PC-3 (cell line): ENCODE results near the gene ATP5PB. TPM values are rescaled to one million over a fixed set of nuclear protein-coding genes. Genes with fewer than 3 reads are reported as not detected.

Experiments
- ATAC-seq: fragments of 200-7000 bp; cut with Tn5 transposase; 2 replicates; pipeline ENCODE4 v1.9.1; 2020; ENCODE audit warnings: mild to moderate bottlenecking, moderate library complexity
- BruUV-seq: library from RNA; stranded (reverse); fragments of 400-500 nt; replicated peaks from 2 replicates; lab custom pipeline; 2021; lab: Mats Ljungman, UMichigan
- CTCF ChIA-PET: fragments of 300-600 bp; sonication (Branson Sonifier 250); formaldehyde crosslinking; loops from one replicate; lab custom pipeline; 2022; ENCODE audit warnings: antibody characterized with exemption; lab: Charles Lee
- POLR2A ChIA-PET: fragments of 300-600 bp; sonication (Branson Sonifier 250); formaldehyde crosslinking; loops from one replicate; lab custom pipeline; 2022; ENCODE audit warnings: antibody characterized with exemption; ENCODE audit not compliant: unreplicated experiment; lab: Charles Lee
- DNase-seq: peaks from one replicate; pipeline ENCODE4 v3.0.0-alpha.2; 2015
- H2AFZ ChIP-seq: fragments of 300-600 bp; sonication (generic); 2 replicates; pipeline ENCODE4 v1.6.0; 2016; ENCODE audit warnings: antibody characterized with exemption, low read length
- H3F3A ChIP-seq: fragments of 300-600 bp; sonication (generic); one replicate; pipeline ENCODE4 v1.6.0; 2017; ENCODE audit warnings: antibody characterized with exemption, low read length, control low read depth, mild to moderate bottlenecking; ENCODE audit not compliant: unreplicated experiment
- H3K27ac ChIP-seq: fragments of 300-600 bp; sonication (generic); 2 replicates; pipeline ENCODE4 v1.5.1; 2016; ENCODE audit warnings: mild to moderate bottlenecking, low read length
- H3K27me3 ChIP-seq: fragments of 300-600 bp; sonication (generic); 2 replicates; pipeline ENCODE4 v1.6.1; 2016; ENCODE audit warnings: low read length, mixed read lengths
- H3K36me3 ChIP-seq: fragments of 300-600 bp; sonication (generic); 2 replicates; pipeline ENCODE4 v1.6.1; 2016; ENCODE audit warnings: low read depth, mixed run types, low read length, mixed read lengths
- H3K4me1 ChIP-seq: fragments of 300-600 bp; sonication (generic); 2 replicates; pipeline ENCODE4 v1.5.1; 2016; ENCODE audit warnings: low read length; ENCODE audit not compliant: insufficient read depth
- H3K4me2 ChIP-seq: fragments of 300-600 bp; sonication (generic); 2 replicates; pipeline ENCODE4 v1.6.0; 2016; ENCODE audit warnings: low read length
- H3K4me3 ChIP-seq: fragments of 300-600 bp; sonication (generic); 2 replicates; pipeline ENCODE4 v1.5.1; 2016; ENCODE audit warnings: mild to moderate bottlenecking, low read length, mixed read lengths
- H3K79me2 ChIP-seq: fragments of 300-600 bp; sonication (generic); 2 replicates; pipeline ENCODE4 v1.6.1; 2017; ENCODE audit warnings: low read length, mixed read lengths
- H3K9ac ChIP-seq: fragments of 300-600 bp; sonication (generic); 2 replicates; pipeline ENCODE4 v1.6.0; 2016; ENCODE audit warnings: mild to moderate bottlenecking, low read length
- H3K9me2 ChIP-seq: fragments of 300-600 bp; sonication (generic); replicated peaks from 2 replicates; pipeline ENCODE4 v1.6.1; 2016; ENCODE audit warnings: mixed run types, low read length, mixed read lengths
- H3K9me3 ChIP-seq: fragments of 300-600 bp; sonication (generic); 2 replicates; pipeline ENCODE4 v1.6.1; 2016; ENCODE audit warnings: low read length, mixed read lengths
- H4K20me1 ChIP-seq: fragments of 300-600 bp; sonication (generic); 2 replicates; pipeline ENCODE4 v1.6.1; 2016; ENCODE audit warnings: low read length, mixed read lengths
- CTCF ChIP-seq: fragments of 300-600 bp; sonication (generic); conservative IDR thresholded peaks from 2 replicates; pipeline ENCODE4 v1.5.1; 2017; ENCODE audit warnings: antibody characterized with exemption, low read depth, mild to moderate bottlenecking, low read length
- EZH2 ChIP-seq: fragments of 300-600 bp; sonication (generic); IDR thresholded peaks from one replicate; pipeline ENCODE4 v1.6.1; 2017; ENCODE audit warnings: antibody characterized with exemption, mild to moderate bottlenecking, low read length; ENCODE audit not compliant: unreplicated experiment
- EZH2phosphoT487 ChIP-seq: fragments of 300-600 bp; sonication (generic); IDR thresholded peaks from 2 replicates; pipeline ENCODE4 v1.6.1; 2018; ENCODE audit warnings: mild to moderate bottlenecking, antibody characterized with exemption, low read length, borderline replicate concordance
- intact Hi-C: fragments of 100-400 bp; cut with micrococcal nuclease; formaldehyde crosslinking; loops from 2 replicates; pipeline ENCODE4 v1.9.0; 2023
- total RNA-seq: library from RNA; depleted of rRNA; stranded (reverse); fragments of >200 nt; gene quantifications from 2 replicates; pipeline ENCODE4 v1.2.3, GENCODE V29; 2014

ATP5PB gene
- total RNA-seq, 1 experiment from 2014 or later: 612 TPM

- Histone ChIP-seq H3K4me2 (no peak overlapping the region), H3K4me1 (peaks cover 13% of the 10 kb centered on the region), H4K20me1 (no peaks in the 10 kb centered on the region), H3K27ac (no peak overlapping the region), H3K27me3 (no peaks in the 10 kb centered on the region), H2AFZ (no peak overlapping the region), H3K9me3 (no peaks in the 10 kb centered on the region), H3K36me3 (no peaks in the 10 kb centered on the region), H3K4me3 (no peak overlapping the region), H3K9ac (no peak overlapping the region), H3F3A (no peaks in the 10 kb centered on the region), H3K79me2 (no peaks in the 10 kb centered on the region), H3K9me2 (no peaks in the 10 kb centered on the region)
- DNase-seq (no peak), ATAC-seq (no peak)
- no peak for TF ChIP-seq CTCF
- TF ChIP-seq EZH2: no peak
- no peak for TF ChIP-seq EZH2phosphoT487
- ChIA-PET POLR2A (no interaction called here), CTCF (no interaction called here)
- intact Hi-C loops: no loop called here
- BruUV-seq: no TSS peak
These were observed 33.8 kb upstream of the ATP5PB start for GRCh38 chr1:111415461-111415860.

GRCh38 chr1:111417755-111418154 is 31.5 kb upstream of the ATP5PB start:
- Histone ChIP-seq H3K9me2 (no peaks in the 10 kb centered on the region), H4K20me1 (no peaks in the 10 kb centered on the region), H2AFZ (no peak overlapping the region), H3K27ac (peak overlapping the region; percentile 18; the same call in 1 of the 2 replicates), H3K9ac (no peak overlapping the region), H3K9me3 (no peaks in the 10 kb centered on the region), H3K4me2 (peak overlapping the region; percentile 32), H3K79me2 (no peaks in the 10 kb centered on the region), H3K4me1 (peaks cover 21% of the 10 kb centered on the region), H3K36me3 (no peaks in the 10 kb centered on the region), H3K27me3 (no peaks in the 10 kb centered on the region), H3K4me3 (no peak overlapping the region), H3F3A (no peaks in the 10 kb centered on the region)
- CTCF ChIA-PET: no interaction called here
- intact Hi-C loops: no loop called here
- BruUV-seq: no TSS peak
- TF ChIP-seq EZH2phosphoT487 (no peak), CTCF (no peak), EZH2 (no peak)
- POLR2A ChIA-PET: interaction anchor here (0.5 kb wide), 1 partner anchor 375 kb away, joined by 4 read pairs; no protein-coding TSS in a partner anchor
- peak; percentile 58 for DNase-seq
- ATAC-seq: 0 out of 2 replicates have a peak, but pooled peaks have one; percentile 25

- CTCF ChIA-PET: no interaction called here
- DNase-seq: no peak
- POLR2A ChIA-PET: interaction anchor here (0.6 kb wide), 1 partner anchor 1121 kb away, joined by 4 read pairs; no protein-coding TSS in a partner anchor
These were observed 30.2 kb upstream of the ATP5PB start for GRCh38 chr1:111419037-111419436.

More at GRCh38 chr1:111419037-111419436, 30.2 kb upstream of the ATP5PB start:
- Histone ChIP-seq H4K20me1 (no peaks in the 10 kb centered on the region), H3K27me3 (no peaks in the 10 kb centered on the region), H3K79me2 (no peaks in the 10 kb centered on the region), H3K36me3 (no peaks in the 10 kb centered on the region), H3K9ac (no peak overlapping the region), H3K9me3 (no peaks in the 10 kb centered on the region), H2AFZ (no peak overlapping the region), H3K27ac (no peak overlapping the region), H3K4me3 (no peak overlapping the region), H3K4me1 (peaks cover 33% of the 10 kb centered on the region), H3K4me2 (no peak overlapping the region), H3F3A (no peaks in the 10 kb centered on the region), H3K9me2 (no peaks in the 10 kb centered on the region)
- intact Hi-C loops: no loop called here
- ATAC-seq: no peak
- no TSS peak for BruUV-seq
- TF ChIP-seq EZH2phosphoT487: no peak
- TF ChIP-seq EZH2: no peak
- TF ChIP-seq CTCF: no peak
